SK-N-SH treated with all-trans-retinoic acid at 6 μM for 48 hours (cell line): ENCODE measurements around the gene NLGN2.

Experiments used
- ATAC-seq: fragments of 200-7000 bp; cut with Tn5 transposase; 3 replicates; pipeline ENCODE4 v1.9.1; 2020; ENCODE audit warnings: mild to moderate bottlenecking, moderate library complexity
- ARNTL ChIP-seq: fragments of 450-650 bp; formaldehyde crosslinking; IDR thresholded peaks from 2 replicates; pipeline ENCODE4 v1.5.0; 2020; ENCODE audit warnings: low read depth, mild to moderate bottlenecking, moderate library complexity, borderline replicate concordance
- BACH2 ChIP-seq: fragments of 250-450 bp; sonication (Bioruptor Pico); IDR thresholded peaks from 2 replicates; pipeline ENCODE4 v1.9.0; 2021; ENCODE audit warnings: mild to moderate bottlenecking, borderline replicate concordance
- CSDC2 ChIP-seq: fragments of 250-450 bp; sonication (Bioruptor Pico); IDR thresholded peaks from 2 replicates; pipeline ENCODE4 v1.5.0; 2020; ENCODE audit warnings: mild to moderate bottlenecking, moderate library complexity
- ESRRG ChIP-seq: fragments of 250-450 bp; sonication (Bioruptor Pico); IDR thresholded peaks from 2 replicates; pipeline ENCODE4 v1.6.1; 2021; ENCODE audit warnings: mild to moderate bottlenecking
- GLIS3 ChIP-seq: fragments of 250-450 bp; sonication (Bioruptor Pico); IDR thresholded peaks from 2 replicates; pipeline ENCODE4 v1.5.0; 2020; ENCODE audit warnings: mild to moderate bottlenecking, moderate library complexity
- ISL1 ChIP-seq: fragments of 250-450 bp; sonication (Bioruptor Pico); IDR thresholded peaks from 2 replicates; pipeline ENCODE4 v2.1.2; 2022; ENCODE audit warnings: mild to moderate bottlenecking, moderate library complexity
- OSR1 ChIP-seq: fragments of 250-450 bp; sonication (Bioruptor Pico); IDR thresholded peaks from 2 replicates; pipeline ENCODE4 v1.8.0; 2022; ENCODE audit warnings: moderate library complexity, mild to moderate bottlenecking, inconsistent platforms
- PPARA ChIP-seq: fragments of 250-450 bp; sonication (Bioruptor Pico); IDR thresholded peaks from 2 replicates; pipeline ENCODE4 v1.5.0; 2020; ENCODE audit warnings: mild to moderate bottlenecking, borderline replicate concordance
- RARB ChIP-seq: fragments of 250-450 bp; sonication (Bioruptor Pico); IDR thresholded peaks from 2 replicates; pipeline ENCODE4 v1.8.0; 2021; ENCODE audit warnings: mild to moderate bottlenecking, moderate library complexity
- SNAI2 ChIP-seq: fragments of 250-450 bp; sonication (Bioruptor Pico); IDR thresholded peaks from 2 replicates; pipeline ENCODE4 v1.5.0; 2020; ENCODE audit warnings: mild to moderate bottlenecking, moderate library complexity
- TCF4 ChIP-seq: fragments of 250-450 bp; sonication (Bioruptor Pico); IDR thresholded peaks from 2 replicates; pipeline ENCODE4 v1.8.0; 2021; ENCODE audit warnings: mild to moderate bottlenecking, moderate library complexity, borderline replicate concordance
- ZC3H10 ChIP-seq: fragments of 250-450 bp; sonication (Bioruptor Pico); IDR thresholded peaks from 2 replicates; pipeline ENCODE4 v1.5.1; 2021; ENCODE audit warnings: mild to moderate bottlenecking, moderate library complexity
- ZFP3 ChIP-seq: fragments of 250-450 bp; sonication (Bioruptor Pico); IDR thresholded peaks from 2 replicates; pipeline ENCODE4 v1.5.0; 2020; ENCODE audit warnings: mild to moderate bottlenecking, moderate library complexity
- ZFP30 ChIP-seq: fragments of 450-650 bp; formaldehyde crosslinking; IDR thresholded peaks from 2 replicates; pipeline ENCODE4 v1.5.0; 2022; ENCODE audit warnings: mild to moderate bottlenecking, moderate library complexity
- ZNF565 ChIP-seq: fragments of 450-650 bp; formaldehyde crosslinking; conservative IDR thresholded peaks from 2 replicates; pipeline ENCODE4 v1.5.0; 2020; ENCODE audit warnings: low read depth, mild to moderate bottlenecking, moderate library complexity
- ZNF70 ChIP-seq: fragments of 450-650 bp; formaldehyde crosslinking; IDR thresholded peaks from 2 replicates; pipeline ENCODE4 v1.5.0; 2020; ENCODE audit warnings: mild to moderate bottlenecking, moderate library complexity
- ZNF8 ChIP-seq: fragments of 450-650 bp; formaldehyde crosslinking; IDR thresholded peaks from 2 replicates; pipeline ENCODE4 v1.5.0; 2020; ENCODE audit warnings: mild to moderate bottlenecking, moderate library complexity
- TF ChIP-seq, protein P1 (sequence below): fragments of 250-450 bp; sonication (Bioruptor Pico); IDR thresholded peaks from 2 replicates; pipeline ENCODE4 v1.5.1; 2021; ENCODE audit warnings: mild to moderate bottlenecking, moderate library complexity
- TF ChIP-seq, protein P2 (sequence below): fragments of 250-450 bp; sonication (Bioruptor Pico); IDR thresholded peaks from 2 replicates; pipeline ENCODE4 v1.8.0; 2021; ENCODE audit warnings: low read depth, mild to moderate bottlenecking, moderate library complexity, borderline replicate concordance
- TF ChIP-seq, protein P3 (sequence below): fragments of 250-450 bp; sonication (Bioruptor Pico); IDR thresholded peaks from 2 replicates; pipeline ENCODE4 v1.5.0; 2020; ENCODE audit warnings: mild to moderate bottlenecking, moderate library complexity
- TF ChIP-seq, protein P4 (sequence below): fragments of 250-450 bp; sonication (Bioruptor Pico); IDR thresholded peaks from 2 replicates; pipeline ENCODE4 v1.8.0; 2020; ENCODE audit warnings: mild to moderate bottlenecking, moderate library complexity, borderline replicate concordance
- TF ChIP-seq, protein P5 (sequence below): fragments of 250-450 bp; sonication (Bioruptor Pico); IDR thresholded peaks from 2 replicates; pipeline ENCODE4 v1.5.1; 2020; ENCODE audit warnings: low read depth, mild to moderate bottlenecking, moderate library complexity

The NLGN2 gene

DNA sequence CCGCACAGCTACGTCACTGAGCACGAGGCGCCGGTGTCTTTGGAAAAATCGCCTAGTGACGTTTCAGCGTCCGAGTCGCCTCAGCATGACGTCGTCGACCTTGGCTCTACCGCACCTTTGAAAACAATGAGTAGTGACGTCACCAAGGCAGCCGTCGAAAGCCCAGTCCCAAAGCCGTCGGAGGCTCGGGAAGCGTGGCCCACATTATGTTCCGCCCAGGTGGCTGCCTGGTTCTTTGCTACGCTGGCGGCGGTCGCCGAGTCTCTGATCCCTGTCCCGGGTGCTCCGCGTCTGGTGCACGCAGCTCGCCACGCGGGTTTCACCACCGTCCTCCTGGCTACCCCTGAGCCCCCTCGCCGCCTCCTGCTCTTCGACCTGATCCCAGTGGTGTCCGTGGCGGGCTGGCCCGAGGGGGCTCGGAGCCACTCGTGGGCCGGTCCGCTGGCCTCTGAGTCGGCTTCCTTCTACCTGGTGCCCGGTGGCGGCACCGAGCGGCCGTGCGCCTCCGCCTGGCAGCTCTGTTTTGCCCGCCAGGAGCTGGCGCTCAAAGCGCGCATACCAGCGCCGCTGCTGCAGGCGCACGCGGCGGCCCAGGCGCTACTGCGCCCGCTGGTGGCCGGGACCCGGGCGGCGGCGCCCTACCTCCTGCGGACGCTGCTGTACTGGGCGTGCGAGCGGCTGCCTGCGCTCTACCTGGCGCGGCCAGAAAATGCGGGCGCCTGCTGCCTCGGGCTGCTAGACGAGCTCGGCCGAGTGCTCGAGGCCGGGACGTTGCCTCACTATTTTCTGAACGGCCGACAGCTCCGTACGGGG, 29.1 kb downstream of the NLGN2 start:
- peak; percentile 44 for ATAC-seq
- TF ChIP-seq ZFP30 (CRISPR knock-in tag) (no peak), ZC3H10 (CRISPR knock-in tag) (no peak), OSR1 (CRISPR knock-in tag) (no peak), BACH2 (CRISPR knock-in tag) (no peak), ARNTL (CRISPR knock-in tag) (no peak), ZNF8 (CRISPR knock-in tag) (no peak), GLIS3 (CRISPR knock-in tag) (no peak), ISL1 (CRISPR knock-in tag) (no peak), ZNF70 (CRISPR knock-in tag) (no peak), CSDC2 (no peak), PPARA (CRISPR knock-in tag) (no peak), ZNF565 (CRISPR knock-in tag) (no peak), TCF4 (CRISPR knock-in tag) (no peak)
- TF ChIP-seq, protein P1, sequence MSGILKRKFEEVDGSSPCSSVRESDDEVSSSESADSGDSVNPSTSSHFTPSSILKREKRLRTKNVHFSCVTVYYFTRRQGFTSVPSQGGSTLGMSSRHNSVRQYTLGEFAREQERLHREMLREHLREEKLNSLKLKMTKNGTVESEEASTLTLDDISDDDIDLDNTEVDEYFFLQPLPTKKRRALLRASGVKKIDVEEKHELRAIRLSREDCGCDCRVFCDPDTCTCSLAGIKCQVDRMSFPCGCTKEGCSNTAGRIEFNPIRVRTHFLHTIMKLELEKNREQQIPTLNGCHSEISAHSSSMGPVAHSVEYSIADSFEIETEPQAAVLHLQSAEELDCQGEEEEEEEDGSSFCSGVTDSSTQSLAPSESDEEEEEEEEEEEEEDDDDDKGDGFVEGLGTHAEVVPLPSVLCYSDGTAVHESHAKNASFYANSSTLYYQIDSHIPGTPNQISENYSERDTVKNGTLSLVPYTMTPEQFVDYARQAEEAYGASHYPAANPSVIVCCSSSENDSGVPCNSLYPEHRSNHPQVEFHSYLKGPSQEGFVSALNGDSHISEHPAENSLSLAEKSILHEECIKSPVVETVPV: no peak
- TF ChIP-seq, protein P2, sequence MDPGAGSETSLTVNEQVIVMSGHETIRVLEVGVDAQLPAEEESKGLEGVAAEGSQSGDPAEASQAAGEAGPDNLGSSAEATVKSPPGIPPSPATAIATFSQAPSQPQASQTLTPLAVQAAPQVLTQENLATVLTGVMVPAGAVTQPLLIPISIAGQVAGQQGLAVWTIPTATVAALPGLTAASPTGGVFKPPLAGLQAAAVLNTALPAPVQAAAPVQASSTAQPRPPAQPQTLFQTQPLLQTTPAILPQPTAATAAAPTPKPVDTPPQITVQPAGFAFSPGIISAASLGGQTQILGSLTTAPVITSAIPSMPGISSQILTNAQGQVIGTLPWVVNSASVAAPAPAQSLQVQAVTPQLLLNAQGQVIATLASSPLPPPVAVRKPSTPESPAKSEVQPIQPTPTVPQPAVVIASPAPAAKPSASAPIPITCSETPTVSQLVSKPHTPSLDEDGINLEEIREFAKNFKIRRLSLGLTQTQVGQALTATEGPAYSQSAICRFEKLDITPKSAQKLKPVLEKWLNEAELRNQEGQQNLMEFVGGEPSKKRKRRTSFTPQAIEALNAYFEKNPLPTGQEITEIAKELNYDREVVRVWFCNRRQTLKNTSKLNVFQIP (CRISPR knock-in tag): no peak
- TF ChIP-seq, protein P3, sequence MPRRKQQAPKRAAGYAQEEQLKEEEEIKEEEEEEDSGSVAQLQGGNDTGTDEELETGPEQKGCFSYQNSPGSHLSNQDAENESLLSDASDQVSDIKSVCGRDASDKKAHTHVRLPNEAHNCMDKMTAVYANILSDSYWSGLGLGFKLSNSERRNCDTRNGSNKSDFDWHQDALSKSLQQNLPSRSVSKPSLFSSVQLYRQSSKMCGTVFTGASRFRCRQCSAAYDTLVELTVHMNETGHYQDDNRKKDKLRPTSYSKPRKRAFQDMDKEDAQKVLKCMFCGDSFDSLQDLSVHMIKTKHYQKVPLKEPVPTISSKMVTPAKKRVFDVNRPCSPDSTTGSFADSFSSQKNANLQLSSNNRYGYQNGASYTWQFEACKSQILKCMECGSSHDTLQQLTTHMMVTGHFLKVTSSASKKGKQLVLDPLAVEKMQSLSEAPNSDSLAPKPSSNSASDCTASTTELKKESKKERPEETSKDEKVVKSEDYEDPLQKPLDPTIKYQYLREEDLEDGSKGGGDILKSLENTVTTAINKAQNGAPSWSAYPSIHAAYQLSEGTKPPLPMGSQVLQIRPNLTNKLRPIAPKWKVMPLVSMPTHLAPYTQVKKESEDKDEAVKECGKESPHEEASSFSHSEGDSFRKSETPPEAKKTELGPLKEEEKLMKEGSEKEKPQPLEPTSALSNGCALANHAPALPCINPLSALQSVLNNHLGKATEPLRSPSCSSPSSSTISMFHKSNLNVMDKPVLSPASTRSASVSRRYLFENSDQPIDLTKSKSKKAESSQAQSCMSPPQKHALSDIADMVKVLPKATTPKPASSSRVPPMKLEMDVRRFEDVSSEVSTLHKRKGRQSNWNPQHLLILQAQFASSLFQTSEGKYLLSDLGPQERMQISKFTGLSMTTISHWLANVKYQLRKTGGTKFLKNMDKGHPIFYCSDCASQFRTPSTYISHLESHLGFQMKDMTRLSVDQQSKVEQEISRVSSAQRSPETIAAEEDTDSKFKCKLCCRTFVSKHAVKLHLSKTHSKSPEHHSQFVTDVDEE (CRISPR knock-in tag): no peak

DNA sequence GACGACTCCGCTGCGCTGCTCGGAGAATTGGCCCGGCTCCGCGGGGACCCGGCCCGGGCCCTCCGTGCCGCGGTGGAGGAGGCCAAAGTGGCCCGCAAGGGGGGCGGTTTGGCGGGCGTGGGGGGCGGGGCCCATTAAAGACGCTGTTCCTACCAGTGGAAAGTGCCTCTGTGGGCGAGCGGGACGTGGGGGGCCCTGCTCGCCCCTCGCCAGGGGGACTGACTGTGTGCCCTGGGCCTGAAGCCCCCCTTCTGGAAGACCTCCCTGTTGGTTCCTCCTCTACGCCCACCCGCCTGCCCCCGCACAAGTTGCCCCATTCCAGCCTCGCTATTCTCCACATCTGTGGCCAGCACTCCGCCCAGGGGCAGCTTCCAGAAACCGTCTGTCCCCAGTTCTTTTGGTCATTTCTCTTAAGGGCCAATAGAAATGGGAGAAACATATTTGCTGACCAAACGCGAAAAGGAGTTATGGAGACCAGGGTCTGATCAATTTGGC, 29.8 kb downstream of the NLGN2 start:
- TF ChIP-seq ISL1 (CRISPR knock-in tag) (no peak), ZFP30 (CRISPR knock-in tag) (no peak), ESRRG (CRISPR knock-in tag) (no peak), ZNF70 (CRISPR knock-in tag) (no peak), CSDC2 (no peak), OSR1 (CRISPR knock-in tag) (no peak), RARB (CRISPR knock-in tag) (no peak), ZFP3 (CRISPR knock-in tag) (no peak), ZC3H10 (CRISPR knock-in tag) (no peak), SNAI2 (CRISPR knock-in tag) (no peak), ZNF565 (CRISPR knock-in tag) (no peak), PPARA (CRISPR knock-in tag) (no peak)
- TF ChIP-seq, protein P4, sequence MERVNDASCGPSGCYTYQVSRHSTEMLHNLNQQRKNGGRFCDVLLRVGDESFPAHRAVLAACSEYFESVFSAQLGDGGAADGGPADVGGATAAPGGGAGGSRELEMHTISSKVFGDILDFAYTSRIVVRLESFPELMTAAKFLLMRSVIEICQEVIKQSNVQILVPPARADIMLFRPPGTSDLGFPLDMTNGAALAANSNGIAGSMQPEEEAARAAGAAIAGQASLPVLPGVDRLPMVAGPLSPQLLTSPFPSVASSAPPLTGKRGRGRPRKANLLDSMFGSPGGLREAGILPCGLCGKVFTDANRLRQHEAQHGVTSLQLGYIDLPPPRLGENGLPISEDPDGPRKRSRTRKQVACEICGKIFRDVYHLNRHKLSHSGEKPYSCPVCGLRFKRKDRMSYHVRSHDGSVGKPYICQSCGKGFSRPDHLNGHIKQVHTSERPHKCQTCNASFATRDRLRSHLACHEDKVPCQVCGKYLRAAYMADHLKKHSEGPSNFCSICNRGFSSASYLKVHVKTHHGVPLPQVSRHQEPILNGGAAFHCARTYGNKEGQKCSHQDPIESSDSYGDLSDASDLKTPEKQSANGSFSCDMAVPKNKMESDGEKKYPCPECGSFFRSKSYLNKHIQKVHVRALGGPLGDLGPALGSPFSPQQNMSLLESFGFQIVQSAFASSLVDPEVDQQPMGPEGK (CRISPR knock-in tag): no peak
- TF ChIP-seq, protein P1: no peak
- TF ChIP-seq, protein P3 (CRISPR knock-in tag): no peak
- TF ChIP-seq, protein P5, sequence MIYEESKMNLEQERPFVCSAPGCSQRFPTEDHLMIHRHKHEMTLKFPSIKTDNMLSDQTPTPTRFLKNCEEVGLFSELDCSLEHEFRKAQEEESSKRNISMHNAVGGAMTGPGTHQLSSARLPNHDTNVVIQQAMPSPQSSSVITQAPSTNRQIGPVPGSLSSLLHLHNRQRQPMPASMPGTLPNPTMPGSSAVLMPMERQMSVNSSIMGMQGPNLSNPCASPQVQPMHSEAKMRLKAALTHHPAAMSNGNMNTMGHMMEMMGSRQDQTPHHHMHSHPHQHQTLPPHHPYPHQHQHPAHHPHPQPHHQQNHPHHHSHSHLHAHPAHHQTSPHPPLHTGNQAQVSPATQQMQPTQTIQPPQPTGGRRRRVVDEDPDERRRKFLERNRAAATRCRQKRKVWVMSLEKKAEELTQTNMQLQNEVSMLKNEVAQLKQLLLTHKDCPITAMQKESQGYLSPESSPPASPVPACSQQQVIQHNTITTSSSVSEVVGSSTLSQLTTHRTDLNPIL: no peak
- no peak for ATAC-seq
